PC-3 (cell line): Measurements from ENCODE around the gene IFNGR2. TPM values are rescaled to one million over a fixed set of nuclear protein-coding genes. Genes with fewer than 3 reads are reported as not detected.
A peak's percentile ranks its signal among the peaks of the same experiment; 100 is the strongest.

Source experiments
- ATAC-seq: fragments of 200-7000 bp; cut with Tn5 transposase; 2 replicates; pipeline ENCODE4 v1.9.1; 2020; ENCODE audit warnings: mild to moderate bottlenecking, moderate library complexity
- BruUV-seq: library from RNA; stranded (reverse); fragments of 400-500 nt; replicated peaks from 2 replicates; lab custom pipeline; 2021; lab: Mats Ljungman, UMichigan
- CTCF ChIA-PET: fragments of 300-600 bp; sonication (Branson Sonifier 250); formaldehyde crosslinking; loops from one replicate; lab custom pipeline; 2022; ENCODE audit warnings: antibody characterized with exemption; lab: Charles Lee
- POLR2A ChIA-PET: fragments of 300-600 bp; sonication (Branson Sonifier 250); formaldehyde crosslinking; loops from one replicate; lab custom pipeline; 2022; ENCODE audit warnings: antibody characterized with exemption; ENCODE audit not compliant: unreplicated experiment; lab: Charles Lee
- DNase-seq: peaks from one replicate; pipeline ENCODE4 v3.0.0-alpha.2; 2015
- H2AFZ ChIP-seq: fragments of 300-600 bp; sonication (generic); 2 replicates; pipeline ENCODE4 v1.6.0; 2016; ENCODE audit warnings: antibody characterized with exemption, low read length
- H3F3A ChIP-seq: fragments of 300-600 bp; sonication (generic); one replicate; pipeline ENCODE4 v1.6.0; 2017; ENCODE audit warnings: antibody characterized with exemption, low read length, control low read depth, mild to moderate bottlenecking; ENCODE audit not compliant: unreplicated experiment
- H3K27ac ChIP-seq: fragments of 300-600 bp; sonication (generic); 2 replicates; pipeline ENCODE4 v1.5.1; 2016; ENCODE audit warnings: mild to moderate bottlenecking, low read length
- H3K27me3 ChIP-seq: fragments of 300-600 bp; sonication (generic); 2 replicates; pipeline ENCODE4 v1.6.1; 2016; ENCODE audit warnings: low read length, mixed read lengths
- H3K36me3 ChIP-seq: fragments of 300-600 bp; sonication (generic); 2 replicates; pipeline ENCODE4 v1.6.1; 2016; ENCODE audit warnings: low read depth, mixed run types, low read length, mixed read lengths
- H3K4me1 ChIP-seq: fragments of 300-600 bp; sonication (generic); 2 replicates; pipeline ENCODE4 v1.5.1; 2016; ENCODE audit warnings: low read length; ENCODE audit not compliant: insufficient read depth
- H3K4me2 ChIP-seq: fragments of 300-600 bp; sonication (generic); 2 replicates; pipeline ENCODE4 v1.6.0; 2016; ENCODE audit warnings: low read length
- H3K4me3 ChIP-seq: fragments of 300-600 bp; sonication (generic); 2 replicates; pipeline ENCODE4 v1.5.1; 2016; ENCODE audit warnings: mild to moderate bottlenecking, low read length, mixed read lengths
- H3K79me2 ChIP-seq: fragments of 300-600 bp; sonication (generic); 2 replicates; pipeline ENCODE4 v1.6.1; 2017; ENCODE audit warnings: low read length, mixed read lengths
- H3K9ac ChIP-seq: fragments of 300-600 bp; sonication (generic); 2 replicates; pipeline ENCODE4 v1.6.0; 2016; ENCODE audit warnings: mild to moderate bottlenecking, low read length
- H3K9me2 ChIP-seq: fragments of 300-600 bp; sonication (generic); replicated peaks from 2 replicates; pipeline ENCODE4 v1.6.1; 2016; ENCODE audit warnings: mixed run types, low read length, mixed read lengths
- H3K9me3 ChIP-seq: fragments of 300-600 bp; sonication (generic); 2 replicates; pipeline ENCODE4 v1.6.1; 2016; ENCODE audit warnings: low read length, mixed read lengths
- H4K20me1 ChIP-seq: fragments of 300-600 bp; sonication (generic); 2 replicates; pipeline ENCODE4 v1.6.1; 2016; ENCODE audit warnings: low read length, mixed read lengths
- EZH2 ChIP-seq: fragments of 300-600 bp; sonication (generic); IDR thresholded peaks from one replicate; pipeline ENCODE4 v1.6.1; 2017; ENCODE audit warnings: antibody characterized with exemption, mild to moderate bottlenecking, low read length; ENCODE audit not compliant: unreplicated experiment
- EZH2phosphoT487 ChIP-seq: fragments of 300-600 bp; sonication (generic); IDR thresholded peaks from 2 replicates; pipeline ENCODE4 v1.6.1; 2018; ENCODE audit warnings: mild to moderate bottlenecking, antibody characterized with exemption, low read length, borderline replicate concordance
- intact Hi-C: fragments of 100-400 bp; cut with micrococcal nuclease; formaldehyde crosslinking; loops from 2 replicates; pipeline ENCODE4 v1.9.0; 2023
- total RNA-seq: library from RNA; depleted of rRNA; stranded (reverse); fragments of >200 nt; gene quantifications from 2 replicates; pipeline ENCODE4 v1.2.3, GENCODE V29; 2014
- TF ChIP-seq, protein P1 (sequence below): fragments of 300-600 bp; sonication (generic); conservative IDR thresholded peaks from 2 replicates; pipeline ENCODE4 v1.5.1; 2017; ENCODE audit warnings: antibody characterized with exemption, low read depth, mild to moderate bottlenecking, low read length

Gene IFNGR2
- total RNA-seq, 1 experiment from 2014 or later = 37.8 TPM

DNA sequence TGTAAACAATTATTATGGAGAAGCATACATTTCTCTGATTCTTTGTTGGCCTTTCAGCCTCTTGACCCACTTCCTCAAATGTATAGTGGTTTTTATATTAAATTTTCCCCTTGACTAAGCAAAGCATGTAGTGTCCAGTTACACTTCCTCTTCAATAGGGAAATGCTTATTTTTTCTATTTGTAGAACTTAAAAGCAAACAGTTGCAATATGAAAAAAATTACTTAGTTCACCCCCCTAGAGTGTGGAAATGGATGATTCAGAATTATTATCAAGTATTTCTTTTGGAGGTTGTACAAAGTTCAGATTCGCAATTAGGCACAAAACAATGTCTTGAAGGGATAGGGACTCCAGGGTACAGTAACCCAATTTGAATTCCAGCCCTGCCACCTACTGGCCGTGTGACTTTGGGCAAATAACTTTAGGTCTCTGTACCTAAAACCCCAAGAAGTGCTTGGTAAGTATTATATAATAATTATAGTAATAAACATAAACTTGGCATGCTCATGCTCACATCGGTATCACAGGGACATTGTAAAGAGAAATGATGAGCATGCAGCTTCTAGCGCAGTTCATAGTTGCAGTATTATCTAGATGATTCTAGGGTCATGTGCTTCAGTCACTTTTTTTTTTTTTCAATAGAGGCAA, 28.6 kb upstream of the IFNGR2 start:
- TF ChIP-seq, protein P1, sequence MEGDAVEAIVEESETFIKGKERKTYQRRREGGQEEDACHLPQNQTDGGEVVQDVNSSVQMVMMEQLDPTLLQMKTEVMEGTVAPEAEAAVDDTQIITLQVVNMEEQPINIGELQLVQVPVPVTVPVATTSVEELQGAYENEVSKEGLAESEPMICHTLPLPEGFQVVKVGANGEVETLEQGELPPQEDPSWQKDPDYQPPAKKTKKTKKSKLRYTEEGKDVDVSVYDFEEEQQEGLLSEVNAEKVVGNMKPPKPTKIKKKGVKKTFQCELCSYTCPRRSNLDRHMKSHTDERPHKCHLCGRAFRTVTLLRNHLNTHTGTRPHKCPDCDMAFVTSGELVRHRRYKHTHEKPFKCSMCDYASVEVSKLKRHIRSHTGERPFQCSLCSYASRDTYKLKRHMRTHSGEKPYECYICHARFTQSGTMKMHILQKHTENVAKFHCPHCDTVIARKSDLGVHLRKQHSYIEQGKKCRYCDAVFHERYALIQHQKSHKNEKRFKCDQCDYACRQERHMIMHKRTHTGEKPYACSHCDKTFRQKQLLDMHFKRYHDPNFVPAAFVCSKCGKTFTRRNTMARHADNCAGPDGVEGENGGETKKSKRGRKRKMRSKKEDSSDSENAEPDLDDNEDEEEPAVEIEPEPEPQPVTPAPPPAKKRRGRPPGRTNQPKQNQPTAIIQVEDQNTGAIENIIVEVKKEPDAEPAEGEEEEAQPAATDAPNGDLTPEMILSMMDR = peak; percentile 85
- TF ChIP-seq EZH2 = no peak
- Histone ChIP-seq H3F3A (peaks cover 11% of the 10 kb centered on the region), H3K9me2 (no peaks in the 10 kb centered on the region), H3K36me3 (no peaks in the 10 kb centered on the region), H4K20me1 (no peaks in the 10 kb centered on the region), H3K27ac (peak overlapping the region; percentile 93), H3K4me1 (peaks cover 28% of the 10 kb centered on the region), H3K27me3 (no peaks in the 10 kb centered on the region), H3K9ac (peak overlapping the region; percentile 63), H2AFZ (peak overlapping the region; percentile 58), H3K79me2 (no peaks in the 10 kb centered on the region), H3K4me2 (peak overlapping the region; percentile 70), H3K9me3 (no peaks in the 10 kb centered on the region), H3K4me3 (peak overlapping the region; percentile 31; the same call in 1 of the 2 replicates)
- ChIA-PET POLR2A (no interaction called here), CTCF (interaction anchor here (0.5 to 1.4 kb wide), 3 partner anchors 14 to 171 kb away, joined by 6 to 14 read pairs (median 11); no protein-coding TSS in a partner anchor)
- BruUV-seq = TSS peak; percentile 83
- DNase-seq (peak; percentile 90), ATAC-seq (peak; percentile 87)
- intact Hi-C loops = loop anchor here (1.0 to 2.0 kb wide), 6 partner anchors 13 to 174 kb away; partner anchors contain the start of gene IFNAR1

DNA sequence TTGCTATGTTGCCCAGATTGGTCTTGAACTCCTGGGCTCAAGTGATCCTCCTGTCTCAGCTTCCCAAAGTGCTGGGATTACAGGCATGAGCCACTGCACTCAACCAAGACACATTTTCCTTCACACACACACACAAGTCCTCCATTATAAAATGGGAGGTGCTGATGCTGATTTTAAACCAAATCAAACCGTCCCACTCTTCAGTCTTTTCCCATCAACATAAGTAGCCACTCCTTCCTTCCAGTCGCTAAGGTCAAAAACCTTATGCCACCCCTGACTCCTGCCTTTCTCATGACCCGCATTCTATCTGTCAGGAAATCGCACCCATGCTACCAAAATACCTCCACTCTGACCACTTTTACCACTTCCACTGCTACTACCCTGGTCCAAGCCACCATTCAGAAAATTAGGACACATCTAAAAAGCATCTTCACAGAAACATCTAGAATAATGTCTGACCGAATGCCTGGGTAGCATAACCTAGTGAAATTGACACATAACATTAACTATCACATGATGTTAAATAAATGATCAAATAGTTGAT, 28.0 kb upstream of the IFNGR2 start:
- DNase-seq (no peak), ATAC-seq (no peak)
- Histone ChIP-seq H3K4me2 (peak overlapping the region; percentile 70), H3K4me1 (peaks cover 34% of the 10 kb centered on the region), H3K36me3 (no peaks in the 10 kb centered on the region), H3K27ac (peak overlapping the region; percentile 93), H3K4me3 (no peak overlapping the region), H3K9me3 (no peaks in the 10 kb centered on the region), H3K27me3 (no peaks in the 10 kb centered on the region), H4K20me1 (no peaks in the 10 kb centered on the region), H3K9ac (peak overlapping the region; percentile 63), H3F3A (peaks cover 11% of the 10 kb centered on the region), H2AFZ (peak overlapping the region; percentile 58), H3K79me2 (no peaks in the 10 kb centered on the region), H3K9me2 (no peaks in the 10 kb centered on the region)
- ChIA-PET CTCF (interaction anchor here (1.1 kb wide), 2 partner anchors 14 to 53 kb away, joined by 3 to 11 read pairs; no protein-coding TSS in a partner anchor), POLR2A (no interaction called here)
- TF ChIP-seq, protein P1 = no peak
- TF ChIP-seq EZH2phosphoT487 (no peak), EZH2 (no peak)
- BruUV-seq = no TSS peak
- intact Hi-C loops = loop anchor here (2.0 kb wide), 3 partner anchors 50 to 70 kb away; partner anchors contain the start of gene IFNAR1
